ENCODE measurements around the gene CDC25B. TPM values are rescaled to one million over a fixed set of nuclear protein-coding genes. Genes with fewer than 3 reads are reported as not detected.
A peak's percentile ranks its signal among the peaks of the same experiment; 100 is the strongest.
"Not testable (repeated sequence)": the region's sequence is repeated elsewhere in the genome, so short reads cannot be mapped to it uniquely, and the experiment has no call there.

CDC25B gene
- total RNA-seq, 1 experiment from 2014 or later: 100 TPM

DNA sequence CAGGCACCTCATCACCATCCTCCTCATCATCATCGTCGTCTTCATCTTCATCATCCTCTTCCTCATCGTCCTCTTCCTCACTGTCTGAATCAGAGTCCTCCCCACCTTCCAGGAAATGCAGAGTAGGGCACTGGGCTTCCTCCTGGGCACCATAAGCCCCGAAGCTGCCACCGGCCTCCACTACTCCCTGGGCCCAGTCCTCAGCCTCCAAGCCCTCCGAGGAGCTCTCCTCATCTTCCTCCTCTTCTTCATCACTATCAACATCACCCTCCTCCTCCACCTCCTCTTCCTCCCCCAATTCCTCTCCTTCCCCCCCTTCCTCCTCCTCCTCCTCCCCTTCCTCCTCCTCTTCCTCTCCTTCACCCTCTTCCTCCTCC, 11.3 kb upstream of the CDC25B start:
- DNase-seq (ENCODE audit: low read depth): no peak

DNA sequence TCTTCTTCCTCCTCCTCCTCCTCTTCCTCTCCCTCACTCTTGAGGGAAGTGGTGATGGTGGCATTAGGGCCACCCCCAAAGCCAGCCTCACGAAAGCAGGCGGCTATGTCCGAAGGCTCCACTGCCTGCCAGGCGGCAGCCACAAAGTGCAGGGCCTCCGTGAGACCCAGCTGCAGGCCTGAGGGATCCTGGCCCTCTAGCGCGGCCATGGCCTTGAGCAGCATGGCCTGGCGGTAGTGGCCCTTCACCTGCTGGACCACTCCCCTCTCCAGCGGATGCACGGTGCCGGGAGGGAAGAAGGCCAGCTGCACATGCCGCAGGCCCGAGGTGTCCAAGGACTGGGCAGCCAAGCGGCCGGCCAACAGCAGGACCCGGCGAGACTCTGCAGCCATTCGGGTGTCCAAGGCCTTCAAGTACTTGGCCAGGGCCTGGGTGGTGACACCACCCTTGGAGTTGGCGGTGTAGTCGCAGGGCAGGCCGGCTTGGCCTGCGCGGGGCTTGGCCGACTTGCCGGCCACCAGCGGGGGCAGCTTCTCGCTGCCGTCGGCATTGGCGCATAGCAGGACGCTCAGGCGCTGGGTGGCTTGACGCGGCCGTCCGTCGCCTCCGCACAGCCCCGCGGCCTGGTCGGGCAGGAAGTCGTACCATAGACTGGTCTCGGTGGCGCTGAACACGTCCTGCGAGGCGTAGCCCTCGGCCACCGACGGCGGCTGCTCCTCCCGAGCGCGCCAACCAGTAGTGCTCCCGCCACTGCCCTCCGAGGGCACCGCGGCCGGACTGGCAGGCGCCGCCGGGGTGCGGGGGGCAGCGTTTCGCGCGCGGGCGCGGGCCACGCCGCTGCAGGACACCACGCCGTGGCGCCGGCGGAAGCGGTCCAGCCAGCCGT, 10.6 kb upstream of the CDC25B start:
- DNase-seq (ENCODE audit: low read depth): no peak

DNA sequence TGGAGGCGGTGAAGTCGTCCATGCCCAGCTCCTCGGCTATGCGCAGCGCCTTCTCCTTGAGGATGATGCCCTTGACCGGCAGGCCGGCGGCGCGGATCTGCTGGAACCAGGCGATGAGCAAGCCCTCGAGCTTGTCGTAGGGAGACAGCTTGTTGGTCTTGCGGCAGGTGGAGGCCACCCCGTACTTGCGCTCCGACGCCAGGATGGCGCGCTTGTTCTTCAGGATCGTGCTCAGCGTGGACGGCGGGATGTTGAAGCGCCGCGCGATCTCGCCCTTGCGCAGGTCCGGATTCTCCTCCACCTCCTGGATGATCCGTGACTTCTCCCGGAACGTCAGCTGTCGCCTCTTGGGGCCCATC, 10.0 kb upstream of the CDC25B start:
- peak; percentile 70 for DNase-seq (ENCODE audit: low read depth)

DNA sequence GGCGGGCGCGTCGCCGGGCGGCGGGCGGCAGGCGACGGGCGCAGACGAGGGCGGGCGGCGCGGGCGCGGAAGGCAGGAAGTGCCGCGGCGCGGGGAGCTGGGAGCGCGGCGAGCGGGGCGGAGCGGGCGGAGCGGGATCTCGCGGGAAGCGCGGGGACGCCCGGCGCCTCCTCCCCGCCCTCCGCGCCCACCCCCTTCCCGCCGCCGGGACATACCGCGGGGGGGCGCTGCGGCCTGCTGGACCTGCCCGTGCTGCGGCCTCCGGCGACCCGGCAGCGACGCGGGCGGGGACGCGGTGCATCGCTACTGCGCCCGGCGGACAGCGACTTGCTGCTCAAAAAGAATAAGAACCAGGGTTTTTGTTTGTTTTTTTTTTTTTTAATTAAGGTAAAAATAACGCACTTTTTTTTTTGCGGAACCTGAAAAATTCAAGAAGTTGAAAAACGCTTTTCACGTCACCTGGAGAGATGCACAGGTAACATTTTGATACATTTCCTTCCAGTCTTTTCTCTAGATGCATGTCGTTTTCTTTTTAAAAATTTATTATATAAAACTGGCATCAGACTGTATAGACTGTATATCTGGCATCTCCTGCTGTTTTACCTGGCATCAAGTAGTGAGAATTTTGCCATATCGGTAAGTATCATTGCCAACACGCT, 9.3 kb upstream of the CDC25B start, which contains the start of gene CENPB:
Gene CENPB (minus strand): TSS at position 76 of the 659 bp plus-strand sequence. CDS start 257 bp downstream, outside the sequence.
- peak; percentile 81 for DNase-seq (ENCODE audit: low read depth)

DNA sequence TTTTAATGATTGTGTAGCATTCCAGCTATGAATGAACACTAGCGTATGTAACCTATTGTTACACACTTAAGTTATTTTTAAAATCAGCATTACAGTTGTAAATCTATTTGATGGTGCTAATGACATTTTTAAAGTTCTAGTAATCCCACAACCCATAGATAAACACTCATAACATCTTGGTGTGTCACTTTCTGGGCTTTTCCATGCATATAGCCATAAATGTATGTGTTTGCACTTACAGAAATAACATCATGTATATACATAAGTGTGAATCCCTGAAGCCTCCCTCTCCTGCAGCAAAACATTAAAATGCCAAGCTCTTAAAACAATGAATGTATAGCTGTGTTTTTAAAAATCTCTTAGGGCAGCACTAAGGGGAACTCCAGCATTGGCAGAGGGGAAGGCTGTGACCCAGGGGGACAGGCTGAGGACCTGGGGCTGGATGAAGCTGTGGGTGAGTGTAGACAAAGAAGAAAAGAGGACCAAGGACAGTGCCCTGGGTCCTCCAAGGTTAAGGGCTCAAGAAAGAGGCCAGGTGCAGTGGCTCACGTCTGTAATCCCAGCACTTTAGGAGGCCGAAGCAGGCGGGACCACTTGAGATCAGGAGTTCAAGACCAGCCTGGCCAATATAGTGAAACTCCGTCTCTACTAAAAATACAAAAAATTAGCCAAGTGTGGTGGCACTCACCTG, 8.6 kb upstream of the CDC25B start:
- no peak for DNase-seq (ENCODE audit: low read depth)

DNA sequence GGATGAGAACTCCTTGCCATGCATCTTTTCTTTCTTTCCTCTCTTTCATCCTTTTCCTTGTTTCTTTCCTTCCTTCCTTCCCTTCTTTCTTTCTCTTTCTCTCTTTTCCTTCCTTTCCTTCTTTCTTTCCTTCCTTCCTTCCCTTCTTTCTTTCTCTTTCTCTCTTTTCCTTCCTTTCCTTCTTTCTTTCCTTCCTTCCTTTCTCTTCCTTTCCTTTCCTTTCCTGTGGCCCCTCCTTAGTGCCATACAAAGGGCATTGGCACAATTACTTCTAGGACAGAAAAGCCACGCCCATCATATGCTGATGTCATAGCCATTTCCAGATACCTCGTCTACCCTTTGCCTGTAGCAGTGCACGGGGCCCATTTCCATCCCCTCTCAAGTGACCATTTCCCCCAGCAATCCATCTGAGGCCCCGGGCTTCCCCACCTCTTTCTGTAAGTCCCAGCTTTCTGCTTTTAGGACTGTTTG, 7.4 kb upstream of the CDC25B start:
- DNase-seq (ENCODE audit: low read depth): no peak

DNA sequence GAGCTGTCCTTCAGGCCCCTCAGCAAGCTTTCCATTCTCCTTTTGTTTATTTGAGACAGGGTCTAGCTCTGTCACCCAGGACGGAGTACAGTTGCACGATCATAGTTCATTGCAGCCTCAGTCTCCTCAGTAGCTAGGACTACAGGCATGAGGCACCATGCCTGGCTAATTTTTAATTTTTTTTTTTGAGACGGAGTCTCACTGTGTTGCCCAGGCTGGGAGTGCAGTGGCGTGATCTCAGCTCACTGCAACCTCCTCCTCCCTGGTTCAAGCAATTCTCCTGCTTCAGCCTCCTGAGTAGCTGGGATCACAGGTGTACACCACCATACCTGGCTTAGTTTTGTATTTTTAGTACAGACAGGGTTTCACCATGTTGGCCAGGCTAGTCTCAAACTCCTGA, 6.9 kb upstream of the CDC25B start:
- not testable (repeated sequence) for DNase-seq (ENCODE audit: low read depth)

DNA sequence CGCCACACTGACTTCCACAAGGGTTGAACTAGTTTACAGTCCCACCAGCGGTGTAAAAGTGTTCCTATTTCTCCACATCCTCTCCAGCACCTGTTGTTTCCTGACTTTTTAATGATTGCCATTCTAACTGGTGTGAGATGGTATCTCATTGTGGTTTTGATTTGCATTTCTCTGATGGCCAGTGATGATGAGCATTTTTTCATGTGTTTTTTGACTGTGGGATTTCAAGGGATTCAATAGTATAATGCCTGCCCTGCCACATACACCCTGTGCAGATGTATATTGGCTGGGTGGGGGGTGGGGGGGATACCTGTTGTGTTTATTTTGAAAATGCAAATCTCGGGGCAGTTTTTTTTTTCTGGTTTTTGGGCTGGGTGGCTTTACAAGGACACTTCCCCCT, 1.9 kb upstream of the CDC25B start:
- not testable (repeated sequence) for DNase-seq (ENCODE audit: low read depth)

DNA sequence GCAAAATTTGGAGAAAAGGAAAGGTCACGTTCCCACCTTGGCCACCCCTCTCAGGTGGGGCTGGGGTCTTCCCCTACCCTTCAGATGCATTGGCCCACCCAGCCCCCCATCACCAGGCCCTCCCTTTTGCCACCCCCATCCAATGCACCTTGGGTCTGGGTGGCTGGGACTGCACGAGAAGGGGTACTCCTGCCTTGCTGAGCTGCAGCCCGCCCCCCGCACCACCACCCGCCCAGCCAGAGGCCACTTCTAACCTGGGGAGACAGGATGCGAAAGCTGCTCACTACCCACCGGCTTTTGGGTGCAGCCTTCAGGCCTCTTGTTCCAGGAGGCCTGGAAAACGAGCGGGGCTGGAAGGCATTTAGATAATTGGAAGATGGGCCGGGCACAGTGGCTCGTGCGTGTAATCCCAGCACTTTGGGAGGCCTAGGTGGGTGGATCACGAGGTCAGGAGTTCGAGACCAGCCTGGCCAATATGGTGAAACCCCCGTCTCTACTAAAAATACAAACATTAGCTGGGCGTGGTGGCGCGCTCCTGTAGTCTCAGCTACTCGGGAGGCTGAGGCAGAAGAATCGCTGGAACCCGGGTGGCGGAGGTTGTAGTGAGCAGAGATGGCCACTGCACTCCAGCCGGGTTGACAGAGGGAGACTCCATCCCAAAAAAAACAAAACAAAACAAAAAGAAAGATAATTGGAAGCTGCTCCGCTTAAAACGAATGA, 1.2 kb upstream of the CDC25B start:
- DNase-seq (ENCODE audit: low read depth): no peak

DNA sequence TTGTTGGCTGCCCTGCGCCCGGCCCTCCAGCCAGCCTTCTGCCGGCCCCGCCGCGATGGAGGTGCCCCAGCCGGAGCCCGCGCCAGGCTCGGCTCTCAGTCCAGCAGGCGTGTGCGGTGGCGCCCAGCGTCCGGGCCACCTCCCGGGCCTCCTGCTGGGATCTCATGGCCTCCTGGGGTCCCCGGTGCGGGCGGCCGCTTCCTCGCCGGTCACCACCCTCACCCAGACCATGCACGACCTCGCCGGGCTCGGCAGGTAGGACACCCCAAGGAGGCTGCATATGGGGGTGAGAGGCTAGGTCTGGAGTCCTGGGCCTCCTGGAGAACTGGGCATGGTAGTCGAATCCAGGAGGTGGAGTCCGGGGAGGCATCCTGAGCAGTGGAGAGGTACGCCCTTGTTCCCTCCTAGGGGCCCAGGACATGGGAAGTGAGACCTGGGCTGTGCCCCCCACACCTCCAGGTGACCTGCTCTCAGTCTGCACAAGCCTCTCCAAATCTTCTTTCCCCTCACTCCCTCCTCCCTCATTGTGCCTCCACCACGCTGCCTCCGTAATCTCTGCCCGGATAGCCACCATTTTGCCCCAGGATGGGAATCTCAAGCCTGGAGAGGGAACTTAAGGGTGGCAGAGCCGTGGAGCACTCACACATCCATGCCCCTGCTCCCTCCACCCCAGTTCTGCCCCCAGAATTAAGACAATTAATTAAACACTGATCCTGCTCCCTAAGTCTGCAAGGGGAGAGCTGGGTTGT, 541 bp downstream of the CDC25B start:
- peak; percentile 37 for DNase-seq (ENCODE audit: low read depth)

DNA sequence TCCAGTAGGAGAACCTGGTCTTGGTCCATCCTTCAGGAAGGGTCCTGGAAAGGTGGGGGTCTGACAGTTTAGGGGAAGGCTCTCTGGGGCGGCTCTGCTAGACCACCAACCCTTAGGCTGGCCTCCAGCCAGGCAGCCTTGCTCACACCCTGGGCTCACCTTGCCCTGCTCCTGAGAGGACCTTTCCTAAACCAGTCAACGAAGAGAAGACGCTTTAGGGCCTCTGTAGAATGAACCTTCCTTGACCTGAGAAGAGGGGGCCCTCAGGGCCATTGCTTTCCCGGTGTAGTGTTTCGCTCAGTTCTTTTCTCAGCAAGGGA, 1.1 kb downstream of the CDC25B start:
- no peak for DNase-seq (ENCODE audit: low read depth)

DNA sequence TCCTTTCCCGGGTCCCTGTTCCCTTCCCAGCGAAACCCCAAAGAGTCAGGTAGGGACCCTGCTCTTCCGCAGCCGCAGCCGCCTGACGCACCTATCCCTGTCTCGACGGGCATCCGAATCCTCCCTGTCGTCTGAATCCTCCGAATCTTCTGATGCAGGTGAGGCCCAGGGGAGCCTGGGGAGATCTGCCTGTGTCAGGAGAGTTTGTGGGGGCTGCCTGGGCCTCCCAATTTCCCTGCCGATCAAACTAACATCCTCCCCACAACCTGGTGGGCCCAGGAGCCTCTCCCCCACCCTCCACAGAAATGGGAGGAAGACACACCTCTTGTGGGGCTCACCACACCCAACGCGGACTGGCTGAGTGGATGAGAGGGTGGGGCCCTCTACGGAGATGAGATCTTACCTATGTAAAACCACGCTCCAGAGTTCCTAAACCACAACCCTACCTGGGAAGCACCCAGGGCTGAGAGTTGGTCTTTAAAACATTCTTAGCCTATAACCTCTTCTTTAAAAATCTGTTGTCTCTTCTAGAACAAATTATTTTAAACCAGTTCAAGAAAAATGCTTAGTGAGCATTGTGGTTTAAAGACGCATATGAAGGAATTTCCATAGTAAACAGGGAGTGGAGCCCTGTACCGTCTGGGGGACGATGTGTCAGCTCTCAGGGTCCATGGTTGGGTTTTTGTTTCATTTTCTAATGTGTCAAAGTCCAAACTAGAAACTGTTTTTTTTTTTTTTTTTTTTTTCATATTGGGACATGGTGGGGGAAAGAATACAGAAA, 1.7 kb downstream of the CDC25B start:
- peak; percentile 36 for DNase-seq (ENCODE audit: low read depth)

DNA sequence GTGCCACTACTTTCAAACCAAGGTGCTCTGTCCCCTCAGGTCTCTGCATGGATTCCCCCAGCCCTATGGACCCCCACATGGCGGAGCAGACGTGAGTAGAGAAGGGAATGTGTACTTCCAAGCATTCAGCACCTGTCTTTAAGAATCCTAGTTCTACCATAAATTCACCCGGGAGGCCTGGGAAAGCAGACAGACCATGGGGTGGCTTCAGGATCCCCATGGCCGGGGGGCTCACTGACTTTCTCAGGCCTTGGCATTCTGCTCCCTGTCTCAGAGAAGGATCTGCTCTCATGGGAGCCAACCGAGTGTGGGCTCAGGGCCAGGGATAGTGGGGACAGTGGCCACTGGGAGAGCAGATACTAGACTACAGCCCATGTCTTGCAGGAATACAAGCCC, 2.3 kb downstream of the CDC25B start:
- no peak for DNase-seq (ENCODE audit: low read depth)

DNA sequence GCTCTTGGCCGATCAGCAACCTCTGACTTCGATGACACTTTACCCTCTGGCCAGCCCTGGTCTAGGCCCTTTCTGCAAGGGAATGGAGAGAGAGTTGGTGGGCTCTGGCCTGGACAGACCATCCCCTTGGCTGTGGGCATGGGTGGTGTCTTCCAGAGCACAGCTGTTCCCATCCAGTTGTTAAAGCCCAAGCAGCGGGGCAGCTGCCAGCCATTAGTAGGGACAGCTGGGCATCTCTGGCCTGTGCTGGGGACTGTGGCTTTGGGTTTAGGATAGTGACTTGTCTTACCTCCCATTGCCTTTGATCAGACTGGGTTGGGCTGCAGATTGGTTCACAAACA, 2.8 kb downstream of the CDC25B start:
- peak; percentile 76 for DNase-seq (ENCODE audit: low read depth)

DNA sequence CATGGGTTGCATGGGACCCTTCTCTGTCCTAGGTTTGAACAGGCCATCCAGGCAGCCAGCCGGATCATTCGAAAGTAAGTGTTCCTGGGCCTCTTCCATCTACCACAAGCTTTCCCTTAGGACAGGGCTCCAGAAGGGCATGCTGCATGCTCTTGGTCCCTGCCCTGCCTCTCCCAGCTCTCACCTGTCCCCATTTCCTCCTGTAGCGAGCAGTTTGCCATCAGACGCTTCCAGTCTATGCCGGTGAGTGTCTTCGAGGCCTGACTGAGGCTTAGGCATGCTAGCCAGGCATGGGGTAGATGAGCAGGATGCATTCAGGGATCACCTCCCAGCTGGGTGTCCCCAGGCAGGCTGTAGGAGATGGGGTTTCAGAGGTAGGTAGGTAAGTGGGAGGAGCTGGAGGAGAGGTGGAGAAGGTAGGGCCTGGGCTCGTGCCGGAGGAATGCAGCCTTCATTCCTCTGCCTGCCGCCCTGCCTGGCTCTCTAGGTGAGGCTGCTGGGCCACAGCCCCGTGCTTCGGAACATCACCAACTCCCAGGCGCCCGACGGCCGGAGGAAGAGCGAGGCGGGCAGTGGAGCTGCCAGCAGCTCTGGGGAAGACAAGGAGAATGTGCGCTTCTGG, 4.3 kb downstream of the CDC25B start:
- no peak for DNase-seq (ENCODE audit: low read depth)

DNA sequence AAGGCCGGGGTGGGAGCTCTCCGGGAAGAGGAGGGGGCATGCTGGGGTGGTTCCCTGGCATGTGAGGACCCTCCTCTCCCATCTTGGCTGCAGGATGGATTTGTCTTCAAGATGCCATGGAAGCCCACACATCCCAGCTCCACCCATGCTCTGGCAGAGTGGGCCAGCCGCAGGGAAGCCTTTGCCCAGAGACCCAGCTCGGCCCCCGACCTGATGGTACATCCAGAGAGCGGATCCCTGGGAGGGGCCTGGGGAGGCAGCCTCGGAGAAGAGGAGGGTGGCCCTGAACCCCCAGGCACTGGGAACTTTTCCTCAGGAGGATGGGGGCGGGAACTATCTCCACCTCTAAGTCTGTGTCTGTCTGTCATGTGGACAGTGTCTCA, 4.8 kb downstream of the CDC25B start:
- DNase-seq (ENCODE audit: low read depth): no peak

DNA sequence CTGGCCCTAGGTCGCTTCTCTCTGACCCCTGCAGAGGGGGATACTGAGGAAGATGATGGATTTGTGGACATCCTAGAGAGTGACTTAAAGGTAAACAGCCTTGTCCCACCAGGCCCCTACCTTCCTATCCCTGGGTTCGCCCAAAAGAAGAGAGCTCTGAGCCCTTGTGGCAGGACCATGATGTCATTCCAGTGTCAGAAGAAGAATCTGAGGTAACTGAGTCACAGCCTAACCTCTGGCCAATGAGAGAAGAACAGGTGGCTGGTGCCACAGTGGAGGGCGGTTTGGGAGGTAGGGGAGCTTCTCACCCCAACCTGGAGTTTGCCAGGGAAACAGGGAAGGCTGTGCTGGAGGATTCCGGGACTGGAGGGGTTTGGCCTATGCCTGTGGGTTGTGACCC, 5.2 kb downstream of the CDC25B start:
- DNase-seq (ENCODE audit: low read depth): no peak

DNA sequence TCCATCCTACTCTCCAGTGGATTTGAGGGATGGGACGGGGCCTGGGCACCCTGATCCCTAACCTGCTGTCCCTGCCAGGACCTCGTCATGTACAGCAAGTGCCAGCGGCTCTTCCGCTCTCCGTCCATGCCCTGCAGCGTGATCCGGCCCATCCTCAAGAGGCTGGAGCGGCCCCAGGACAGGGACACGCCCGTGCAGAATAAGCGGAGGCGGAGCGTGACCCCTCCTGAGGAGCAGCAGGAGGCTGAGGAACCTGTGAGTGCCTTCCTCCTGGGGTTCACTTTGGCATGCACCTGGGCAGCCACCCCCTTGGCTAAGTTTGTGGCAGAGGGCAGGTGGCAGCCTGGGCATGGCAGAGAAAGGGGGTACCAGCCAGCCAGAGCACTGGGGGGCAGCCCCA, 5.7 kb downstream of the CDC25B start:
- no peak for DNase-seq (ENCODE audit: low read depth)

DNA sequence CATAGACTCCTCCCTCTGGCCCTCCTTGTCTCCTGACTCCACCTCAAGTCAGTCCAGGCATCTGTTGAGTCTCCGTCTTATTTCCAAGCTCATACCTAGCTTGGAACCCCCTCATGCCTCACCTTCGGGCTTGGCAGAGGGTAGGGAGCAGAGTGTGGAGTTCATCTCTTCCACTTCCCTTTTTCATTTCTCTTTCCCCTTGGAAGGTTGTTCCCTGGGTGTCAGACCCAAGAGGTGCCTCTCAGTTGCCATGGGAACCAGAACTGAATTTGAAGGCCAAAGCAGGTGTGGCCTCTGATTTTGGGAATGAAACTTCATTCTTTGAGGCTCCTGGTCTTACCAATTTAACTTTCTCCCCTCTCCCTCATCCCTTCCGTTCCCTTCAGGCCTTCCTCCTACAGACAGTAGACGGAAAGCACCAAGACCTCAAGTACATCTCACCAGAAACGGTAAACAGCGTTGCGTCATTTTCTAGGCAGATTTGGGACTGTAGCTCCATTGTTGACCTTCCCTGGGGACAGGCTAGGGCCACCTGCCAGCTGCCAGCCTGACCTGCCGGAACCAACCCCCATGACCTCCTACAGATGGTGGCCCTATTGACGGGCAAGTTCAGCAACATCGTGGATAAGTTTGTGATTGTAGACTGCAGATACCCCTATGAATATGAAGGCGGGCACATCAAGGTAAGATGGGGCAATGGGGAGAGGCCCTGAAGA, 6.6 kb downstream of the CDC25B start:
- DNase-seq (ENCODE audit: low read depth): no peak
